ENCODE measurements around the gene CELF1. TPM values are rescaled to one million over a fixed set of nuclear protein-coding genes. Genes with fewer than 3 reads are reported as not detected.

CELF1 gene
- total and polyA plus RNA-seq, 9 of the 15 experiments (the other 6 are each of a cell fraction or from before 2014, with no cell fraction given) = 11.3 to 142 (median 77.4) TPM

- no peaks in the 10 kb centered on the region for H3K27me3 ChIP-seq (ENCODE audit: control insufficient read depth in 2 of 2, insufficient read depth in 2 of 2, low read length in 2 of 2)
- 100% methylated on average over 1 of the region's 1 CpG for WGBS (ENCODE audit: insufficient coverage, low coverage, missing lambda C conversion rate)
- H4K20me1 ChIP-seq (replicated peaks; ENCODE audit: control insufficient read depth, insufficient read depth, low read length) = peaks cover 11% of the 10 kb centered on the region; the same call in 1 of the 2 replicates
- no peak overlapping the region for H3K27ac ChIP-seq (ENCODE audit: extremely low read depth, low read depth, low read length)
- no peaks in the 10 kb centered on the region for H3K9me1 ChIP-seq (ENCODE audit: control insufficient read depth, insufficient read depth, low read length)
- H3K9ac ChIP-seq (ENCODE audit: insufficient read depth in 1 of 2, low read depth in 2 of 2, low read length in 2 of 2) = no peak overlapping the region
- intact Hi-C loops (cut with micrococcal nuclease) = no loop called here
- CTCF ChIA-PET (ENCODE audit: low intra/inter-chr PET ratio) = no interaction called here
- no peak overlapping the region for H3K4me3 ChIP-seq
- peaks cover 0 to 9% of the 10 kb centered on the region in 2 experiments; a peak in 2 of 5 replicates for H3K4me1 ChIP-seq (replicated peaks in 1 of 2; ENCODE audit: control insufficient read depth in 2 of 2, insufficient read depth in 2 of 2, low read length in 2 of 2)
- no peak for DNase-seq (ENCODE audit: extremely low read depth in 1 of 4, low spot score in 3 of 4)
- no TSS peak for BruUV-seq (replicated peaks)
- no peak overlapping the region for H2AFZ ChIP-seq (ENCODE audit: low read depth, low read length)
- in situ Hi-C loops (cut with MboI) = no loop called here
- no peak overlapping the region for H3K4me2 ChIP-seq (ENCODE audit: insufficient read depth, low read length)
- no peak for FAIRE-seq
- TF ChIP-seq CBX2 (IDR thresholded peaks at IDR 0.05; ENCODE audit: insufficient read depth, low read length, poor library complexity, severe bottlenecking) (no peak), SMC3 (conservative IDR thresholded peaks at IDR 0.05; ENCODE audit: insufficient read depth, low read depth, low read length) (no peak), CREM (IDR thresholded peaks at IDR 0.05; ENCODE audit: low read depth) (no peak), ZNF184 (CRISPR knock-in tag; IDR thresholded peaks at IDR 0.05) (no peak), MAZ (CRISPR knock-in tag; conservative IDR thresholded peaks at IDR 0.05 in 1 of 2, IDR thresholded peaks at IDR 0.05 in 1 of 2) (no peak), MYBL2 (IDR thresholded peaks at IDR 0.05; ENCODE audit: low read depth) (no peak), MYBL2 (CRISPR knock-in tag; IDR thresholded peaks at IDR 0.05; ENCODE audit: borderline replicate concordance) (no peak), ZNF165 (CRISPR knock-in tag; IDR thresholded peaks at IDR 0.05; ENCODE audit: borderline replicate concordance) (no peak), GATAD2A (IDR thresholded peaks at IDR 0.05) (no peak), TCF3 (CRISPR knock-in tag; IDR thresholded peaks at IDR 0.05) (no peak)
- ATAC-seq = no peak
- H3K36me3 ChIP-seq (ENCODE audit: control insufficient read depth, insufficient read depth, low read length) = peaks cover 84% of the 10 kb centered on the region
- no peaks in the 10 kb centered on the region for H3K9me3 ChIP-seq (replicated peaks; ENCODE audit: control insufficient read depth, insufficient read depth, low read depth, low read length)
- POLR2A ChIA-PET = interaction anchor here (1.0 to 1.2 kb wide), 3 partner anchors 8 to 57 kb away, joined by 3 to 5 read pairs (median 3); partner anchors contain the start of gene CELF1
- H3K79me2 ChIP-seq (ENCODE audit: control insufficient read depth, insufficient read depth, low read length) = peaks cover 93% of the 10 kb centered on the region
Observed at GRCh38 chr11:47495856-47496217, 57.1 kb downstream of the CELF1 start.
